ENCODE data around the gene LHPP.

LHPP gene

DNA sequence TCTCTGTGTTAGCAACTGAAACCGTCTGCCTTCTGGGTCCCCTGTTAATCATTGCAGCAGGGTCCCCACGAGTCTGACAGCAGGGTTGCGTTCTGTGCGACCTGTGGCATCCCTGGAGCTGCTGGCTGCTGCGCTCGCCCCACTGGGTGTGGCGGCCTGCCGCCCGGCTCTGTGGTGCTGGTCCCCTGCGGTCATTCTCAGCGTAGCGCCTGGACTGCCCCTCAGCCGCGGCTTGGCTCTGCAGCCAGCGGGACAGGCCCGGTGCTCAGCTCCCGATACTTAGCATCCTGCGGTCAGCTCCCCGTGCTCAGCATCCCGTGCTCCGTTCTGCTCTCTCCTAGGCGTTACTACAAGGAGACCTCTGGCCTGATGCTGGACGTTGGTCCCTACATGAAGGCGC, 35.0 kb downstream of the LHPP start:
- DNase-seq (ENCODE audit: low read depth): no peak

DNA sequence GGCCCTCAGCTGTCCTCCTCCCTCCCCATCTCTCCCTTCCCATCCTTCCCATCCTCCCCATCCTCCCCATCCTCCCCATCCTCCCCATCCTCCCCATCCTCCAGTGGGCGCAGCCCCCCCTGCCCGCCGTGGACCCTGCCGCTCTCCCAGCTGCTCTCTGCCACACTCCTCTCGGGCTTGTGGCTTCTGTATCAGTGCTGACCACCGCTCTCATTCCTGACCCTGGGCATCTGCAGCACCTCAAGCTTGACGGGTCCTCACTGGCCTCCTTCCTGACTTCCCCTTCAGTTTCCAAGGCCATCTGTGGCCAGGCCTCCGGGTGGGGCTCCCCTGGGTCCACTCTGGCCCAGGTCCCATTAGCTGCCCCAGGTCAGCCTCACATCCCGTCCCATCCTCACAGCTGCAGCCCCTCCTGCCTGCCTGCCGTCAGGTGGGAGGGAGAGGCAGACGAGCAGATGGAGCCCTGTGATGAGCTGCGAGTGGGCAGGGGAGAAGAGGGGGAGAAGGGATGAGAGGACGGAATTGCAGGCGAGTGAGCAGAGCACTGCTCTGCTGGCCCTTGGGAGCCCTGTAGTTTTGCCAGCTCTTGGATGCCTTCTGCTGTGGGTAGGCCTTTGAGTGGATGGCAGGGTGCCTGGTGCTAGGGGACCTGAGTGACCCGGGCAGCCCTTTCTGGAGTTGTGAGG, 35.7 kb downstream of the LHPP start:
- no peak for DNase-seq (ENCODE audit: low read depth)

GRCh38 chr10:124498056-124498455, 36.4 kb downstream of the LHPP start:
- DNase-seq (ENCODE audit: low read depth): no peak

- no peak for DNase-seq (ENCODE audit: low read depth)
Observed at GRCh38 chr10:124500757-124501156, 39.1 kb downstream of the LHPP start.

- DNase-seq (ENCODE audit: low read depth): no peak
Observed at GRCh38 chr10:124504711-124505110, 43.1 kb downstream of the LHPP start.

DNA sequence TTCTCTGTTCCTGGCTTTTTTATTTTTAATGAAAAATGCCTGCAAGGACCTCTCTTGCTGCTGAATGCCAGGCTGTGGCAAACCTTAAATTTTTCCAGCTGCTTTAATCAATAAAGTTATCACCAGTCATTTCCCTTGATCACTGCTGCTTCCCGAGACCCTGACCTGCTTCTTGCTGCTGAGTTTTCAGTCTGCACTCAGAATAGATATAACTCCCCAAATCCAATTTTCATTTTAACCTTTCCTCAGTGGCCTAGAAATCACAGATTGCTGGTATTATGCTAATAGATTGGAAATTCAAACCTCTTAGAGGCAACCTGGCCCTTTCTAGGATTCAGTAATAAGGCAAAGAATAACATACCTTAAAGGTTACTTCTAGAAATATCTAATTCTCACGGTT, 43.7 kb downstream of the LHPP start:
- no peak for DNase-seq (ENCODE audit: low read depth)

DNA sequence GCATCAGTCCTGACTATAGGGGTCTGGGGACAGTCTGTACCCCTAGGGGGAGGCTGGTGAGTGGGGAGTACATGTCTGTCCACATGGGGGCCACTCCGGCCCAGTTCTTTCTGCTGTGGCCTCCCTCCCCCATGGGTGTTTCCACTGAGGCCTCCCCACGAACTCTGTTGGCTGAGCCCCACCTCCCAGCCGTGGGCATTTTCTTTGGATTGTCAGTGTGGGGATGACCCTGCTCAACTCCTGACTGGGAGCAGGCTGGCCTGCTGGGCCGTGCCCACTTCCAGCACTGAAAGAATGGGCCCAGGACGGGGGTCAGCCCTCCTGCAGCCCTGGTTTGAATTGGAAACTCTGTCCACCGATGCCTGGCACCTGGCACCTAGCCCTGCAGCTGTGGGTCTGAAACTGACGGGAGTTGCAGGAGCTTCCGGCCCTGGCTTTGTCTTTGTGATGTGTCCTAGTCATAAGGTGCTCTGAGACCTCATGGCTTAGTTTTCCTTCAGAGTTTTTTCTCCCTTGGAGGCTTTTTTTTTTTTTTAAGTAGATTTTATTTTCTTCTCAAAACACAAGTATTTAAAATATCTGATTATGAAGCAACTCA, 46.5 kb downstream of the LHPP start:
- peak; percentile 5 for DNase-seq (ENCODE audit: low read depth)

GRCh38 chr10:124508907-124509454, 47.4 kb downstream of the LHPP start:
- no peak for DNase-seq (ENCODE audit: low read depth)

GRCh38 chr10:124509880-124510632, 48.4 kb downstream of the LHPP start:
- no peak for DNase-seq (ENCODE audit: low read depth)

DNA sequence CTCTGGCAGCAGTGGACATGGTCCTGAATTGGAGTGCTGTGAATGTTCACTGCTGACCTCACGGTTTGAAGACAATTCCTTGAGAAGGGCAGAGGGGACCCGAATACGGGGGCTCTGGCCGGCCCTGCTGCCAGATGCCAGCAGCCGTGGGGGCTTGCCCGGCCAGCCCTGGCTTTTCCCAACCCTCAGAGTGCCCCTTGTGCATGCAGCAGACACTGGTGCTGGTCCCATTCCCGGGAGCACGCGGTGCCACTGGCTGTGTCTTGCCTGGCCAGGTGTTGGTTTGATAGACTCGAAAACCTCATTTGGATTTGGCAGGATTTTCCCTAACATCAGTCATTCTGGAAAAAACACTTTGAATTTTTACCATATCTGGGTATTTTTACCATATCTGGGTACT, 49.1 kb downstream of the LHPP start:
- no peak for DNase-seq (ENCODE audit: low read depth)

DNA sequence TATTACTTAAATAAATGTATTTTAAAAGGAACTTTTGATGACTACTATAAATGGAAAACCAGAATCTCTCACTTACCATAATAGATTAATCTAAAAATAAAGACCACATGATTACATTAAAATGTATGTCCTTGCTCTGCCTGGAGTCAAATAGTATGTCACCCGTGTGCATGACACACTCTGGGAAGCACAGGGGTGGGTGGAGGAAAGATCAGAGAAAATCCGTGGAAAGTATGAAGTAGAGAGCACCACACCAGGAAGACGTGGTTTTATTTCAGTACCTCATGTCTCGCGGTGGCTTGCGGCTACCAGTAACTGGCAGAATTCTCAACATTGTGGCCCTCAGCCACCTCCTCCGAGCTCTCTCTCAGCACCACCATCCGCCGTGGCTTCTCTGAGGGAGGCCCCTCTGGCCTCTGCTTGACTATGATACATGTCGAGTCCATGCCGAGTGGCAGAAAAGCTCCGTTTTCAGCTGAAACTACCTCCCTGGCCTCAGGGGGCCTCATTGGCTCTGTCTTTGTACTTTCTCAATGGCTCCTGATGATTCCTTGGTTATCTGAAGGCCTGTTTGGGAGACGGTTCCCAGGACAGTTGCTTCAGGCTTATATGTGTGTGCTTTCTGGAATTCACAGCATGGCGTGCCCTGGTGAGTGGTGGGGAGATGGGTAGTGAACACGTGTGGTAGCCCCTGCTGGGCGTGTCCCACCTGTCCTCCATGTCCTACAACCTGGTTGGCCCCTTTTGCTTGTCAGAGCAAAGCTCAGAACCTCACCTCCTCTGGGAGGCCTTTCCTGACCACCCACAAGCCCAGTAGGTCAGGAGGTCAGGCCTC, 49.8 kb downstream of the LHPP start:
- DNase-seq (ENCODE audit: low read depth): no peak

GRCh38 chr10:124512040-124512428, 50.4 kb downstream of the LHPP start:
- DNase-seq (ENCODE audit: low read depth): no peak

DNA sequence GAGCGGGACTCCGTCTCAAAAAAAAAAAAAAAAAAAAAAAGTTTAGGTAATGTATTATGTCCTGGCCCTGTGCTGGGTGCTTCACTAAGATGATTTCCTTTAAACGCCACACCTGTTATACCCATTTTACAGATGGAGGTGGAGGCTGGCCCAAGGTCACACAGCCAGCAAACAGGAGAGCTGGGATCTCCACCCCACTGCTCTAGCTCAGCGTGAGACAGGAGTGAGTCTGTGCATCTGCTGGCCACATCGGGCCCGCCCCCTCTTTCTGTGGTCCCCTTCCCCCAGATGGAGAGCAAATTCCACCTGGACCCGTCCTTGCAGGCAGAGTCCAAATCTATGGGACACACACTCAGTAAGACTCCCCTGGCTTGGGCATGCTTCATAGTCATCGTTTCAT, 51.0 kb downstream of the LHPP start:
- DNase-seq (ENCODE audit: low read depth): no peak

DNA sequence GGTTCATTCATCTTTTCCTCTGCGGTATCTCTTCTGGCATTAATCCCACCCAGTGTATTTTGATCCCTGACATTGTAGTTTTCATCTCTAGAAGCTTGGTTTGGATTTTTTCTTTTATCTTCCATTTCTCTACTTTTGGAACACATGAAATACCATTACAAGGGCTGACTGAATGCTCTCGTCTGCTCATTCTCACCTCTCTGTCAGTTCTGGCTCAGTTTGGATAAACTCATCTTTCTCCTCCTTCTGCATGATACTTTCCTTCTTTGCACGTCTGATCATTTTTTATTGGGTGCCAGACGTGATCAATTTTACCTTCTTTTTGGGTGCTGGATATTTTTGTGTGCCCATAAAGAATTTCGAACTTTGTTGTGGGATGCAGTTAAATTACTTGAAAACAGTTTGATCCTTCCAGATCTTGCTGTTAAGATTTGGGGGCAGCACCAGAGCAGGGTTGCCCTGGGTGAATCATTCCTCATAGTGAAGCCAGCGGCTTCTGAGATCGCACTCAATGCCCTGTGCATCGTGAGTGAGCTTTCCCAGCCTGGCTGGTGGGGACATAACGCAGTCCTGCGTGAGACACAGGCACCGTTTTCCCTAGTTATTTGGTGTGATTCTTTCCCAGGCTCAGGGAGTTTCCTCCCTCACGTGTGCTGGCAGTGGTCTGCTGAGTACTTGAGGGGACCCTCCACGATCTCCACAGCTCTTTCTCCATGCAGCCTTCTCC, 53.8 kb downstream of the LHPP start:
- no peak for DNase-seq (ENCODE audit: low read depth)

DNA sequence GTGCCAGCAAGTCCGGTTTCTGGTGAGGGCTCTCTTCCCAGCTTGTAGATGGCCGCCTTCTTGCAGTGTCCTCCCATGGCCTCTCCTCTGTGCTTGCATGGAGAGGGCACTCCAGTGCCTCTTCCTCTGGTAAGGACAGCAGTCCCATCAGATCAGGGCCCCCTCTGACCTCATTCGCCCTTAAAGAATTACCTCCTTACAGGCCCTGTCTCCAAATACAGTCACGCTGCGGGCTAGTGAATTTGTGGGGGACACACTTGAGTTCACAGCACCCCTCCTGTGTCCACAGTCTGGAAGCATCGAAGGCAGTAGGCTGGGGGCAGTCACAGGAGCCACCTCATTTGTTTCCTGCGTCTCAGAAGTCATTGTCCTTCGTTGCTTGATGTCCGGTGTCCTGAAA, 54.6 kb downstream of the LHPP start:
- no peak for DNase-seq (ENCODE audit: low read depth)

DNA sequence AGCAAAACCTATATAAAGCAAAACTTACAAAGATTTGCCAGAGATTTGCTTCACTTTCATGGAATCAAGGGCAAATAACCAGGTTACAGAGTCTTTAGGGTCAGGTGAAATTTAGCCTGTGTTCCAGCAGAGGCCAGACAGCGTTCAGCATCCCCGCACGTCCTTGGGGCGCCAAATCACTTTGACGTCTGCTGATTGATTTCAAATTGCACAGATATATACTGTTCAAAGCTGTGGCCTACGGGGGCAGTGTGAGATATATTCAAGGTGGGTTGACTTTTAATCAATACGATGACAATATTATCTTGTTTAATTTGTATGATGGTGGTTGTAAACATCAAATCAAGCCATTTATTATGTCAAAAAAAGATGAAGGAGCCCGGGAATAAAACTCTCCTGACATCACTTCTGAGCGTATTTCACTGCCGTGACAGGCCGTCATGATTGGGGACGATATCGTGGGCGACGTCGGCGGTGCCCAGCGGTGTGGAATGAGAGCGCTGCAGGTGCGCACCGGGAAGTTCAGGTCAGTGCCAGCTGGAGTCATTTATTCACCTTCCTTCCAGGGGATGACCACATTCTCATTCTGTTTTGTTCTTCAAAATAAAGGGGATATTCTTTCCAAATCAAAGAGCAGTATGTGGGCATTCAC, 55.2 kb downstream of the LHPP start:
- no peak for DNase-seq (ENCODE audit: low read depth)

- DNase-seq (ENCODE audit: low read depth): no peak
Observed at GRCh38 chr10:124517461-124517860, 55.8 kb downstream of the LHPP start.

GRCh38 chr10:124517931-124518330, 56.3 kb downstream of the LHPP start:
- DNase-seq (ENCODE audit: low read depth): no peak

DNA sequence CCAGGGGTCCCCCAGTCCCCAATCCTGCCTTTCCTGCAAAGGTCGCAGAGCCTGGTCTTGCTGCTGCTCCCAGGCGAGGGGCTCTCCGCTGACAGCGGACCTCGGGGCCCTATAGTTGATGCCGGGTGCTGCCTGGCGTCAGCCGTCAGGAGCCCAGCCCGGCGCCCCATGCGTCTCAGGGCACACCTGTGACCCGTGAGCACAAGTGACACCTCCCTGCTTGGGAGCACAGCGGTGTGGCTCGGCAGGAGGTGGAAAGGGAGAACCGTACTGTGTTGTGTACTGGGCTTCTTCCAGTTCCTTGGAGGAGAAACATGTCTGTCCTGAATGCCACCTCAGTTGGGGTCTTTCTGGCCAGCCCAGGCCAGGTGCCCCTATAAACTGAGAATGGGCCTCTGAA, 56.7 kb downstream of the LHPP start:
- DNase-seq (ENCODE audit: low read depth): no peak

DNA sequence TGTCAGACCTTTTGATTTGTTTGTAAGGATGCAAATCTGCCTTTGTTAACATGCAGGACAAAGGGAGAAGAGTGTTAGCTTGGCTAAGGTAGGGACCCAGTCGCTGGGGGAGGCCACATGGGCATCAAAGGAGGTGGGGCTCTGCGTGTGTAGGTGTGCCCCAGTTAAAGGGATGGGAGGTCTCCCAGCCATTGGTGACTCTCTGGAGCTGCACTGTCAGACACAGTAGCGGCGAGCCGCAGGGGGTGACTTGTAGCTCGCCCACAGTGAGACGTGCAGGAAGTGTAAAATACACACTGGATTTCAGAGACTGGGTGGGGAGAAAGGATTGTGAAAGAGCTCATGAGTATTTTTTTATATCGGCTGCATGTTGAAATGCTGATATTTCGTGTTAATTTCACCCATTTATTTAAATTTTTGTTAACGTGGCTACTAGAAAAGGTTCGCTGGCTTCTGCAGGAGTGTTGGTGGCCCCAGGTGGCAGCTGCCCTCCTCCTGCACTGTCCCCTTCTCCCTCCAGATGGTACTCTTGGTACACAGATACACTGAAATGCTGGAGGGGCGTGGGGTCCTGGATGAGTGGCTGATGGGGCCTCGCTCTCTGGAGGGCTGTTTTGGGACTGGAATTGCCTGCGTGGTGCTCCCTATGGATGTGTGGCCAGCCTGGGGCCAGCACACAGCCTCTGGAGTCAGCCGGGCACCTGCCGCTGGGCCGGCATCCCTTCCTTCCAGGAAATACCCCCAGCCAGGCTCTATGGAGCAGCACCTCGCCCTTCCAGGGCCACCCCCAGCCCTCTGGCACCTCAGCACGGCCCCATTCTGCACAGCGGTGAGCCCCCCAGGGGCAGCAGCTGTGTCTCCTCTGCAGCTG, 59.2 kb downstream of the LHPP start:
- peak; percentile 15 for DNase-seq (ENCODE audit: low read depth)

Data from EH (cell line).